ENCODE results near the gene SAMD14.

The SAMD14 gene

DNA sequence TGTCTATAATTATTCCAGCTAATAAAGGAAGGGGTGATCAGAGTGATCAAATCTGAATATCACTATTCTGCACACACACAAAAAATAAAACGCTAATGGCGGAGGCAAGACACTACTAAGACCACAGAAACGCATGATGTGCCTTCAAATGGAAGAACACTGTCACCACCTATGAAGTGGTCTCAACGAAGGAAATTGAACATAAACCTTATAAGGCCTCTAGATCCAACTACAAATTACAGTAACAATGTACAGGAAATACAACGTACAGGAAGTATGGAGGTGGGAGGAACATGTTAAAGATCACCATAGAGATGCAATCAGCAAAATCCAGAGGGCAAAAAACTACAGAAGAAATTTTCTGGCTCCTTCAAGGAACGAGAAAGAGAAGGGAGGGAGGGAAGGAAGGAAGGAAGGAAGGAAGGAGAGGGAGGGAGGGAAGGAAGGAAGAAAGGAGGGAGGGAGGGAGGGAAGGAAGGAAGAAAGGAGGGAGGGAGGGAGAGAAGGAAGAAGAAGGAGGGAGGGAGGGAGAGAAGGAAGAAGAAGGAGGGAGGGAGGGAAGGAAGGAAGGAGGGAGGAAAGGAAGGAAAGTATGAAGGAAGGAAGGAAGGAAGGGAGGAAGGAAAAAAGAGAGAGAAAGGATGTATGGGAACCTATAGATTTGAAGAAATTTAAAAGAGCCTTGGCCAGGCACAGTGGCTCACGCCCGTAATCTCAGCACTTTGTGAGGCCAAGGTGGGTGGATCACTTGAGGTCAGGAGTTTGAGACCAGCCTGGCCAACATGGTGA lies 32.7 kb upstream of the SAMD14 start:
- Histone ChIP-seq H3K9ac (ENCODE audit: low read depth, low read length) (no peak overlapping the region), H3K4me2 (ENCODE audit: insufficient read depth, low read length) (no peak overlapping the region)
- no peak for DNase-seq

DNA sequence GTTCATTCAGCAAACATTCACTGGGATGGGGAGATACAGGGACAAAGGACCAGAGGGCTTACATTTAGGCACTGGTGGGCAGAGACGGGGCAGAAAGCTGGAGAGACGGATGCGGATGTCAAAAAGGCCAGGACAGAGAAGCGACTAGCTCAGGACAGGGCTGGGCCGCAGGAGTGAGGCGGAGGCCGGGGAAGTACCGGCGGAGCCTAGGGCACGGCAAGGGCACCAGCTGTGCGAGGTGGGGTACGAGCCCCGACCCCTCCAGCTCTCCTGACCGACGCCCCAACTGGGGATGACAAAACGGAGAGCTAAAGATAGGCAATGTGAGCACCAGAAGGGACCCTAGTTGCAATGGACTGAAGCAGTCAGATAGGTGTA lies 31.9 kb upstream of the SAMD14 start:
- no peaks in the 10 kb centered on the region for H4K20me1 ChIP-seq (ENCODE audit: insufficient read depth, low read length)
- ATAC-seq (ENCODE audit: insufficient read depth, low read depth), result no peak
- no peaks in the 10 kb centered on the region for H3K79me2 ChIP-seq (ENCODE audit: insufficient read depth, low read length)
- H3K27ac ChIP-seq (ENCODE audit: low read length), result no peak overlapping the region; the same call in 1 of the 2 replicates
- H3K4me1 ChIP-seq (ENCODE audit: insufficient read depth, low read length), result peaks cover 20% of the 10 kb centered on the region
- H3K4me2 ChIP-seq (ENCODE audit: insufficient read depth, low read length), result peak overlapping the region; percentile 76
- H3K9me3 ChIP-seq (ENCODE audit: insufficient read depth, low read length, severe bottlenecking), result no peaks in the 10 kb centered on the region
- no peak for TF ChIP-seq EZH2 (IDR thresholded peaks at IDR 0.05; ENCODE audit: borderline replicate concordance, low read depth, low read length, severe bottlenecking)
- H3K36me3 ChIP-seq (ENCODE audit: insufficient read depth, low read length), result no peaks in the 10 kb centered on the region
- peak overlapping the region; percentile 60 for H2AFZ ChIP-seq (ENCODE audit: low read depth, low read length)
- no peaks in the 10 kb centered on the region for H3K27me3 ChIP-seq (ENCODE audit: insufficient read depth, low read length, poor library complexity)
- H3K4me3 ChIP-seq (ENCODE audit: low read depth in 1 of 2, low read length in 2 of 2), result peak overlapping the region in 1 of 2 experiments; percentile 53; a peak in 2 of 4 replicates
- no peak overlapping the region; the same call in 1 of the 2 replicates for H3K9ac ChIP-seq (ENCODE audit: low read depth, low read length)
- no peak for DNase-seq

More for the DNA sequence above, 32.7 kb upstream of the SAMD14 start:
- Histone ChIP-seq H3K4me3 (ENCODE audit: low read depth in 1 of 2, low read length in 2 of 2) (no peak overlapping the region), H3K27me3 (ENCODE audit: insufficient read depth, low read length, poor library complexity) (no peaks in the 10 kb centered on the region), H2AFZ (ENCODE audit: low read depth, low read length) (no peak overlapping the region), H3K4me1 (ENCODE audit: insufficient read depth, low read length) (peaks cover 20% of the 10 kb centered on the region), H3K79me2 (ENCODE audit: insufficient read depth, low read length) (no peaks in the 10 kb centered on the region), H4K20me1 (ENCODE audit: insufficient read depth, low read length) (no peaks in the 10 kb centered on the region), H3K9me3 (ENCODE audit: insufficient read depth, low read length, severe bottlenecking) (no peaks in the 10 kb centered on the region), H3K36me3 (ENCODE audit: insufficient read depth, low read length) (no peaks in the 10 kb centered on the region), H3K27ac (ENCODE audit: low read length) (no peak overlapping the region)
- no peak for ATAC-seq (ENCODE audit: insufficient read depth, low read depth)
- TF ChIP-seq, protein P1, sequence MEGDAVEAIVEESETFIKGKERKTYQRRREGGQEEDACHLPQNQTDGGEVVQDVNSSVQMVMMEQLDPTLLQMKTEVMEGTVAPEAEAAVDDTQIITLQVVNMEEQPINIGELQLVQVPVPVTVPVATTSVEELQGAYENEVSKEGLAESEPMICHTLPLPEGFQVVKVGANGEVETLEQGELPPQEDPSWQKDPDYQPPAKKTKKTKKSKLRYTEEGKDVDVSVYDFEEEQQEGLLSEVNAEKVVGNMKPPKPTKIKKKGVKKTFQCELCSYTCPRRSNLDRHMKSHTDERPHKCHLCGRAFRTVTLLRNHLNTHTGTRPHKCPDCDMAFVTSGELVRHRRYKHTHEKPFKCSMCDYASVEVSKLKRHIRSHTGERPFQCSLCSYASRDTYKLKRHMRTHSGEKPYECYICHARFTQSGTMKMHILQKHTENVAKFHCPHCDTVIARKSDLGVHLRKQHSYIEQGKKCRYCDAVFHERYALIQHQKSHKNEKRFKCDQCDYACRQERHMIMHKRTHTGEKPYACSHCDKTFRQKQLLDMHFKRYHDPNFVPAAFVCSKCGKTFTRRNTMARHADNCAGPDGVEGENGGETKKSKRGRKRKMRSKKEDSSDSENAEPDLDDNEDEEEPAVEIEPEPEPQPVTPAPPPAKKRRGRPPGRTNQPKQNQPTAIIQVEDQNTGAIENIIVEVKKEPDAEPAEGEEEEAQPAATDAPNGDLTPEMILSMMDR (IDR thresholded peaks at IDR 0.05; ENCODE audit: borderline replicate concordance, extremely low read depth, low read length, poor library complexity, severe bottlenecking), result no peak
- no peak for TF ChIP-seq EZH2 (IDR thresholded peaks at IDR 0.05; ENCODE audit: borderline replicate concordance, low read depth, low read length, severe bottlenecking)

DNA sequence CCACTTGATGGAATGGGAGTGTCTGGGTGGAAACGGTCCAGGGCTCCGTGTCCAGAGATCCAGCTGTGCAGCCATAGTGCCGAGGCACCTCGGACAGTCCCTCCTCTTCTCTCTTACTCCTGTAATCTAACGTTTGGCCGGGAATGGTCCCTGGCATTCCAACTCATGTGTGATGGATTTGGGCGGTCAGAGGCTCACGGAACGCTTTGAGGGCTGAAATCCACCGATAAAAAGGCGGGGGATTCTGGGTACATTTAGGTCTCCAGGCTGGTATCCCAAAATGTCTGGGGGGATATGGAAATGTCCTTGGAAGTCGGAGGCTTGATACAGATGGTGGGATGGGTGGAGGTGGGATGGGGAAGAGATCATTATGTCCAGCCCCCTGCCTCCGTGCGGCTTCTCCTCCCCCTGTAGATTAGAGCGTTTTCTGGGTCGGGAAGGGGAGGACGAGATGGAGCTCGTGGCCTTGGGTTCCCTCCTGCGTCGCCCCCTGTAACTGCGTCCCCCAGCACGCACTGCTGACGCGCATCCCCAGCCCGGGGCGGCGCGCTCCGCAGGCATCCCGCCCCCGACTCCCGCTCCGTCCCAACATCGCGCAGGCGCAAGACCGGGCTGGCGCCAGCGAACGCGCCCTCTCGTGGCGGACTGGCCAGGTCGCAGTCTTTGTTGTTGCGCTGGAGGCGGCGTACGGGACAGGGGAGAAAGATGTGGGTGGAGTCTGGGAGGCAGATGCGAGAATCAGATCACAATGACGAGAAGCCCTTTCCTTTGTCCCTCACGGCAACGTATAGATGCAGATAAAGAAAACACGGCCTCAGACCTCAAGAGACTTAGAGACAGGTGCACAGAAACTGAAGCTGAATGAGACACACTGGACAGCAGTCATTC lies 31.3 kb upstream of the SAMD14 start:
- TF ChIP-seq EZH2 (IDR thresholded peaks at IDR 0.05; ENCODE audit: borderline replicate concordance, low read depth, low read length, severe bottlenecking), result no peak
- TF ChIP-seq, protein P1 (IDR thresholded peaks at IDR 0.05; ENCODE audit: borderline replicate concordance, extremely low read depth, low read length, poor library complexity, severe bottlenecking), result peak; percentile 97
- H3K36me3 ChIP-seq (ENCODE audit: insufficient read depth, low read length), result no peaks in the 10 kb centered on the region
- peak overlapping the region; percentile 11; the same call in 1 of the 2 replicates for H3K27ac ChIP-seq (ENCODE audit: low read length)
- H3K9ac ChIP-seq (ENCODE audit: low read depth, low read length), result peak overlapping the region; percentile 50
- H3K27me3 ChIP-seq (ENCODE audit: insufficient read depth, low read length, poor library complexity), result no peaks in the 10 kb centered on the region
- no peaks in the 10 kb centered on the region for H3K9me3 ChIP-seq (ENCODE audit: insufficient read depth, low read length, severe bottlenecking)
- H3K4me3 ChIP-seq (ENCODE audit: low read depth in 1 of 2, low read length in 2 of 2), result peak overlapping the region in 1 of 2 experiments; percentile 53; a peak in 2 of 4 replicates
- peak overlapping the region; percentile 76 for H3K4me2 ChIP-seq (ENCODE audit: insufficient read depth, low read length)
- peak; percentile 96 for ATAC-seq (ENCODE audit: insufficient read depth, low read depth)
- peaks cover 20% of the 10 kb centered on the region for H3K4me1 ChIP-seq (ENCODE audit: insufficient read depth, low read length)
- H4K20me1 ChIP-seq (ENCODE audit: insufficient read depth, low read length), result no peaks in the 10 kb centered on the region
- H3K79me2 ChIP-seq (ENCODE audit: insufficient read depth, low read length), result no peaks in the 10 kb centered on the region
- peak overlapping the region; percentile 79 for H2AFZ ChIP-seq (ENCODE audit: low read depth, low read length)
- DNase-seq, result peak; percentile 96

Data from DND-41 (cell line).